Stimulated activated naive B cell treated with anti-CD40 and anti-IgM and Interleukin-4, amounts not matched to agents 10 μg/mL and 1 μg/mL and 100 μg/mL, for 72 hours (primary cell): ENCODE results near the gene MYLIP.
"Not testable (repeated sequence)": the region's sequence is repeated elsewhere in the genome, so short reads cannot be mapped to it uniquely, and the experiment has no call there.

ENCODE experiments used
- ATAC-seq, 2 donors: fragments of 150-1000 bp; cut with Tn5 transposase; replicated peaks; 2 replicates each; pipeline ENCODE4 v1.10.0; 2021; ENCODE audit warnings: moderate library complexity in 1 of 2
- DNase-seq: peaks from one replicate; pipeline ENCODE4 v3.0.0; 2021
- H3K27ac Mint-ChIP-seq: one replicate; pipeline ENCODE4 v1.8.0; 2022; ENCODE audit warnings: mild to moderate bottlenecking, mixed read lengths
- H3K27me3 Mint-ChIP-seq, 2 donors: one replicate each; pipeline ENCODE4 v1.8.0; 2022; ENCODE audit warnings: mixed read lengths in 2 of 2
- H3K36me3 Mint-ChIP-seq, 2 donors: one replicate each; pipeline ENCODE4 v1.8.0; 2022; ENCODE audit warnings: mixed read lengths in 2 of 2, mild to moderate bottlenecking in 1 of 2
- H3K4me1 Mint-ChIP-seq, 2 donors: one replicate each; pipeline ENCODE4 v1.8.0; 2022; ENCODE audit warnings: mixed read lengths in 2 of 2, mild to moderate bottlenecking in 1 of 2
- H3K4me3 Mint-ChIP-seq, 2 donors: one replicate each; pipeline ENCODE4 v1.8.0; 2022; ENCODE audit warnings: mild to moderate bottlenecking in 2 of 2, mixed read lengths in 2 of 2, moderate library complexity in 1 of 2
- H3K9me3 Mint-ChIP-seq, 2 donors: one replicate each; pipeline ENCODE4 v1.8.0; 2022; ENCODE audit warnings: mixed read lengths in 2 of 2, mild to moderate bottlenecking in 1 of 2

MYLIP gene

DNA sequence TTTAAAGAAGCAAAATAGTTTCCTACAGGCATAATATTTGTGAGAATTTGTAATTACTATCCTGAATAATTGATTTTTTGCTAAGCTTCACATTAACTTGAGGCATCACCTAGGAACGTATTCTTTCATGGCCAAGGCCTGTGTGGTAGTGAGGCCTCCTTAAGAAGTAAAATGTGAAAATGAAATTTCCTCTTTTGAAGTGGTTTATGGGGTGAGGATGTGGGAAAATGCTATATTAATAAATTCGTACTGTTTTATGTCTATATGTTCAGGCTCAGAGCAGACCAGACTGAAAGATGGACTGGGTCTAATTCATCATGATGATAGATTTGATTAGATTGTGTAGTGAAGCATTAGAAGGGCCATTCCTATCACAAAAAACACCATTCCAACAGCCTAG, 33.1 kb downstream of the MYLIP start:
- DNase-seq (no peak), ATAC-seq (peak in 1 of 2 donors; percentile 25)
- Mint-ChIP-seq H3K4me3 (no peak overlapping the region), H3K27ac (no peak overlapping the region), H3K4me1 (peaks cover 24 to 42% of the 10 kb centered on the region in 2 donors), H3K36me3 (peaks cover 6 to 21% of the 10 kb centered on the region in 2 donors), H3K27me3 (no peaks in the 10 kb centered on the region), H3K9me3 (no peaks in the 10 kb centered on the region)

DNA sequence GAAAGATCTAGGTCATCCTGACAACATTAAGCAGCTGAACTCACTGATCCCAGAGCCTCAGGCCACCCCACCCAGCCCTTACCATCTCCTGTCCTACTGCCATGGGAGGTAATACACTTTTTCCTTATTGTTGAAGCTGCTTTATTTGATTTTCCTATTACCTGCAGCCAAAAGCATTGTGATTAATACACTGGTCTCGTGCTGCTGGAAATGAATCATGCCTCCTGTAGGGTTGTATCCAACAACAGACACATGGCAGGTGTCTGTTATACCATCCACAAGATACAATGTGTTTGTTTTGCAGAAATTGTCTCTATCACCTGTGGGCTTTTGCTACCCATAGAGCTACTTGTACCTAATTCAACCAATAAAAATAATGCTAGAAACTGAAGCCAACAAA, 34.2 kb downstream of the MYLIP start:
- Mint-ChIP-seq H3K27ac (no peak overlapping the region), H3K27me3 (no peaks in the 10 kb centered on the region), H3K9me3 (no peaks in the 10 kb centered on the region), H3K36me3 (peaks cover 5 to 14% of the 10 kb centered on the region in 2 donors), H3K4me1 (peaks cover 30 to 53% of the 10 kb centered on the region in 2 donors), H3K4me3 (no peak overlapping the region)
- no peak for DNase-seq
- ATAC-seq = peak; percentile 26 to 29

DNA sequence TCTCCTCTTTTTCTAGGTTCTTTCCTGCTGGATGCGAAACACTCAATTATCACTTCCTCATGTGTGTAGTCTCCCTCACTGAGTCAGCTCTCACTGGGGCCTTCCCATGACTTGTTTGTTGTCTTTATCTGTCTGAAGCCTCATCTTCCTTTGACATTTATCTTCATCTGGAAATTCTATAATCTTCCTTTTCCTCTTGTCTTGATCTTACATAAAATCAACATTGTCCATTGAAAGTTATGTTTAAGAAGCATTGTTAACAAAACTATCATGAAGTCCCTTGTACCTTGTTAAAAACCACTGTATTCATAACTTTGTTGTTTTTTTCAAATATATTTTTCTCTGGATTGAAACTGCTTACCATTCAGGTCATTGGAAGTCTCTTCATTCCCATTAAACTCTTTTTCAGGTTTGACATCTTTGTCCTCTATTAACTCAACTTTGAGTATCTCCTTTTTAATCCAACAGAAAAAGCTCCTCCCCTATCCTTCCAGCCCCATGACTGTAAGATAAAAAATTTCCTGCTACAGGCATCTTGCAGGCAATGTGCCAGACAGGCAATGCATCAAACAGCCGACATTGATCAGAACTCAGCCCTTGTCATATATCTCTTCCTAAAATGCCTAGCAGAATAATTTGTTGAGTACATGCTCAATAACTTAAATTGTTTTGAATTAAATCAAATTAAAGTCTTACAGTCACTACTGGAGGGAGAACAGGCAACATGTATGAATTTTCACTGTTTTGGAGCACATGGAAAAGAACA, 34.8 kb downstream of the MYLIP start:
- ATAC-seq = peak; percentile 50 to 67
- Mint-ChIP-seq H3K27me3 (no peaks in the 10 kb centered on the region), H3K36me3 (peaks cover 5 to 12% of the 10 kb centered on the region in 2 donors), H3K4me1 (peaks cover 37 to 60% of the 10 kb centered on the region in 2 donors), H3K9me3 (no peaks in the 10 kb centered on the region), H3K4me3 (peak overlapping the region in 1 of 2 donors; percentile 2), H3K27ac (peak overlapping the region; percentile 33)
- no peak for DNase-seq

DNA sequence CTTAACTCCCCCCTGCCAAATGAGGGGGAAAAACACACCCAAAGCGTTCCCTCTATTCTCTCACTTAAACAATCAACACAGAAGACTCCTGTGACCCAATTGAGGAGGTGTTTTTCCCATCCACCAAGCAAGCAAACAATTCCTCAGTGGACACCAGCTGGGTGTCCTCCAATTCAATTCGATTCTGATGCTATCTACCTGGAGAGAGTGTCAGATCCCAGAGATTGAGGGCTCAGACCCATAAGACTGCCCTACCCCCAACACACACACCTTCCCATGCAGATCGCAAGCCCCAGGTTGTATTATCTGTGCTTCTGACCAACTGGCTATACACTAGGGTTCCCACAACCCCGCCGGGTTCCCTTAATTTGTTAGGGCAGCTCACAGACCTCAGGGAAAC, 36.8 kb downstream of the MYLIP start:
- H3K4me3 Mint-ChIP-seq = no peak overlapping the region
- no peaks in the 10 kb centered on the region for H3K27me3 Mint-ChIP-seq

DNA sequence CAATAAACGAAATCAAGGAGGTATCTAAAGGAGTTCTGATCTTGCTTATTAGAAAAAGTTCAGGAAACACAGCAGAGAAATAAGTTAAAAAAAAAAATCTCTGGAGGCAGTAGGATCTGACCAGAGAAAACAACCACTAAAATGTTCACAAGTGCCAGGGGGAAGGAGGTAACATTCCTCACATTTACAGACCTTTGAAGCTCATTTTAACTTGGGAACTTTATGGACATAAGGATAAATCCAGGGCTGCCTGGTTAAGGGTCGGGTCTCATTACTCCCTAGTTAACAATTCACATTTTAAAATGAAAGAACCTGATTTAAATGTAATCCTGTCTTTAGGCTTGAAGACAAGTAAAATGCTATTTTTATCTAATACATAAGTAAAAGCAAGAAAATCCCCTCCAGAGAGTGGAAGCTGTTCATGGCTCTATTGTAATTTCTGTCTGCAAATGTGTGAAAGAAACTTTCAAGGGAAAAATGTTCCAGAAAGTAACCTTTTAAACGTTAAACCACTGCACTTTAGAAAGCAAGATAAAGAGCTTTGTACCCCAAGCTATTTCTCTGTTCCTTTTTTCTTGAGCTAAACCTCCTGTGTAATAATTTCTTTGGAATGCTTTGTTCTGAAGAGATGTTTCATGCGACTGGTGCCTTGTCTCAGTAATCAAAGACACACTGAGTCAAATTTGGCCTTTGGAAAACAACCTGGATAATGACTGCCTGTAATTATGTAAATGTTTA, 38.2 kb downstream of the MYLIP start:
- Mint-ChIP-seq H3K4me1 (peaks cover 37 to 60% of the 10 kb centered on the region in 2 donors), H3K36me3 (peaks cover 2 to 3% of the 10 kb centered on the region in 2 donors), H3K27ac (peak overlapping the region; percentile 57), H3K4me3 (peak overlapping the region; percentile 13 to 51), H3K27me3 (peaks cover 0 to 5% of the 10 kb centered on the region in 2 donors), H3K9me3 (no peaks in the 10 kb centered on the region)
- no peak for DNase-seq
- ATAC-seq = peak; percentile 62 to 63

More for the DNA sequence above, 36.8 kb downstream of the MYLIP start:
- DNase-seq (no peak), ATAC-seq (no peak)
- Mint-ChIP-seq H3K4me1 (peaks cover 40 to 63% of the 10 kb centered on the region in 2 donors), H3K9me3 (no peaks in the 10 kb centered on the region), H3K27ac (peak overlapping the region; percentile 33), H3K36me3 (peaks cover 5 to 7% of the 10 kb centered on the region in 2 donors)

DNA sequence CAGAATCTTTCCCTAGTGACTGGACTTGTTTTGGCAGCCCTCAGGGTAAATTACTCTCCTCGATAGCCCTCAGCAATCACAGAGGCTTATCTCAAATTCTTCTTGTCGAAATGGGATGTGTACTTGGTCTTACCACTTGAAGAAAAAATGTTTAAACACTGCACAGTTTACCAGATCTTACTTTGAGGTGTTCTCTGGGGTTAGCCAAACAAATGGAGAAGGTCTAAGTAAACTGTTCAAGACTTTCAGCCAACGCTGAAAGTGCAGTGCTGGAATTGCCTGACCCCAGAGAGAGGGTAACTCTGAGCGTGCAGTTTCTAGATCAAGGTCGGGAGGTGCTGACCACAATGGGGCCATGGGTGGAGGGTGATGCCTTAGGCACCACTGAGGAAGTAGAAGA, 39.2 kb downstream of the MYLIP start:
- Mint-ChIP-seq H3K9me3 (no peaks in the 10 kb centered on the region), H3K36me3 (peaks cover 2 to 3% of the 10 kb centered on the region in 2 donors), H3K4me3 (peak overlapping the region; percentile 26 to 63), H3K27ac (peak overlapping the region; percentile 32), H3K27me3 (peaks cover 0 to 5% of the 10 kb centered on the region in 2 donors), H3K4me1 (peaks cover 34 to 53% of the 10 kb centered on the region in 2 donors)
- ATAC-seq (peak; percentile 75 to 81), DNase-seq (no peak)

DNA sequence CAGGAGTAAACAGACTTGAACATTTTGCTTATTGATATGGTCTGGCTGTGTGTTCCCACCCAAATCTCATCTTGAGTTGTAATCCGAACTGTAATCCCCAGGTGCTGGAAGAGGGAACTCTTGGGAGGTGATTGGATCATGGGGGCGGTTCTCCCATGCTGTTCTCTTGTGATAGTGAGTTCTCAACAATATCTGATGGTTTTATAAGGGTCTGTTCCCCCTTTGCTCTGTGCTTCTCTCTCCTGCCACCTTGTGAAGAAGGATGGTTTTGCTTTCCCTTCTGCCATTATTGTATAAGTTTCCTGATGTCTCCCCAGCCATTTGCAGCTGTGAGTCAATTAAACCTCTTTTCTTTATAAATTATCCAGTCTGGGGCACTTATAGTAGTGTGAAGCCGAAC, 40.0 kb downstream of the MYLIP start:
- Mint-ChIP-seq H3K27ac (no peak overlapping the region), H3K4me1 (peaks cover 27 to 46% of the 10 kb centered on the region in 2 donors), H3K9me3 (no peaks in the 10 kb centered on the region), H3K36me3 (peaks cover 2 to 3% of the 10 kb centered on the region in 2 donors), H3K4me3 (peak overlapping the region in 1 of 2 donors; percentile 48), H3K27me3 (peaks cover 0 to 5% of the 10 kb centered on the region in 2 donors)
- DNase-seq = no peak
- peak; percentile 56 to 61 for ATAC-seq

DNA sequence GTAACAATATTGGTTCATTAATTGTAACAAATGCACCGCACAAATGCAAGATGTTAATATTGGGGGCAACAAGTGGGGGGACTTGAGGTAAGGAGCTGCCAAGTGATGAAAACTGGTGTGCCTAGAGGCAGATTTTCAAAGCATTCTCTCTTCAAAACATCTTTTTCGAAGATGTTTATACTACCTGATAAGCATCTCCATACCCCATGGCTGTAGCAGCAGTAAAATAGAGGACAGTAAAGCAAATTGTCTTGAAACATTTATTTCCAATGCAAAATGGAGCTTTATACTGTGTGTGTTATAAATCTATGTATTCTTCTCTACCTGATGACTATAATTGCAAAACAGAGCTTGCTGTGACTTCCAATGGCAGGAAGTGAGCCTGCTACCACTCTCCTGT, 42.5 kb downstream of the MYLIP start:
- no peaks in the 10 kb centered on the region for H3K9me3 Mint-ChIP-seq
- no peak overlapping the region for H3K4me3 Mint-ChIP-seq
- peaks cover 18 to 27% of the 10 kb centered on the region in 2 donors for H3K4me1 Mint-ChIP-seq
- H3K27ac Mint-ChIP-seq = no peak overlapping the region
- peaks cover under 1 to 5% of the 10 kb centered on the region in 2 donors for H3K27me3 Mint-ChIP-seq
- no peak for DNase-seq
- no peaks in the 10 kb centered on the region for H3K36me3 Mint-ChIP-seq
- no peak for ATAC-seq

DNA sequence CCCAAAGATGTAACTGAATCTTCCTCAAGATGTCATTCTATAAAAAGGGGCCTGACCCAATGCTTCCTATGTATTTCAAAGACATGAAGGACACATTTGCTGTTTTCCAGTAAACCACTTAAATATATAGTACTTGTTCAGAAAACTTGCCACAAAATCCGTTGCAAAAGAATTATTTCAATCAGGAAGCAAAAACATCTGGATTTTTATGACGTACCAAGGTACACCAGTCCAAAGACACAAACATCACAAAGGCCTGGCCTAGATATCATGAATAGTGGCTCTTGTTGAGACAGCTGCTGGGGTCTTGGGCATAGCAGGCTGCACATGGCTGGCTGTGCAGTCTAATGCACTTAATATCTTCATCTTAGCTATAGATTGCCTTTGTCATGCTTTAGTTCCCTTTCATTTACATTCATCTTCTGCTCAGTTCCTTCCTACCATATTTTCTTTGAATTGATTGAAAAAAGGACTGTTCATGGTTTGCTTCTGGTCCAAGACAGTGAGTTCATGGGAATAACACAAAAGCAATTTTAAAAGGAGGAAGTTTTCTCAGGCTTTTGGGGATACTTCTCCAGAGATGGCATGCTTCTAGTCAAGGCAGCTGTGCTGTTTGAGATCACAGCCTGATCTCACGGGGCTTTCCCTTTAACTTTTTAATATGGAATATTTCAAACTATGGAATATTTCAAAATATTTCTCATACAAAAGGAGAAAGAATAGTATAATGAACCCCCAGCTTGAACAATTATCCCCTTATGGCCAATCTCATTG, 44.5 kb downstream of the MYLIP start:
- DNase-seq (no peak), ATAC-seq (no peak)
- peaks cover 5 to 8% of the 10 kb centered on the region in 2 donors for H3K27me3 Mint-ChIP-seq
- H3K9me3 Mint-ChIP-seq = no peaks in the 10 kb centered on the region
- H3K4me3 Mint-ChIP-seq = no peak overlapping the region
- no peaks in the 10 kb centered on the region for H3K36me3 Mint-ChIP-seq
- no peak overlapping the region for H3K27ac Mint-ChIP-seq
- peaks cover 7% of the 10 kb centered on the region in 2 donors for H3K4me1 Mint-ChIP-seq

DNA sequence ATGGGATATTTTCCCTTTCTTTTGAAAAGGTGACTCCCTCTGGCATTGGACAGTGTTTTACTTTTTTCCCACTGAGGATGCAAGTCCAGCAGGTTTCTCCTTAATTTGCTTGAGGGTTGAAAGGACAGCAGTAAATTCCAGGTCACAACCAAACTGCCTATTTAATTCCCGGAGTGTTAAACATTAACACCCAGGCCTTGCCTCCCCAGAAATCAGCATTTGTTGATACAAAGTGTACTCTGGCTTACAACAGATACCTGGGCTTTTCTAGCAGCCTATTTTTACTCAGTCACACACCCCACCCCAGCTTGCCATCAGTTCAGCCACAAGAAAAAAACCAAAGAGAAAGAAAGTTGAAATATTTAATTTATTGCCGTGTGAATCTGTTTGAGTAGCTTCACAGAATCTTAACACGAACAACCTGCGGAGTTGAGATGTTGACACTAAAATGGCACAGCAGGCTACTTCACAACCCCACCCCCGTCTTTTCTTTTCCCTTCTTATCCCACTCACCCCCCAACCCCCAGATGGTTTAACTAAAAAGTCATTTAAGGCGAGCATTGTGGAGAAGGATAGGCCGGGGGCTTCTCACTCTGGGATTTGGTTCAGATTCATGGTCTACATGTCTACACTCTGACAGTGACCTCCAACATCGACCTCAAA, 45.7 kb downstream of the MYLIP start:
- Mint-ChIP-seq H3K27me3 (peaks cover 5 to 8% of the 10 kb centered on the region in 2 donors), H3K36me3 (no peaks in the 10 kb centered on the region), H3K9me3 (no peaks in the 10 kb centered on the region), H3K27ac (no peak overlapping the region), H3K4me3 (no peak overlapping the region), H3K4me1 (no peaks in the 10 kb centered on the region)
- no peak for ATAC-seq
- no peak for DNase-seq

DNA sequence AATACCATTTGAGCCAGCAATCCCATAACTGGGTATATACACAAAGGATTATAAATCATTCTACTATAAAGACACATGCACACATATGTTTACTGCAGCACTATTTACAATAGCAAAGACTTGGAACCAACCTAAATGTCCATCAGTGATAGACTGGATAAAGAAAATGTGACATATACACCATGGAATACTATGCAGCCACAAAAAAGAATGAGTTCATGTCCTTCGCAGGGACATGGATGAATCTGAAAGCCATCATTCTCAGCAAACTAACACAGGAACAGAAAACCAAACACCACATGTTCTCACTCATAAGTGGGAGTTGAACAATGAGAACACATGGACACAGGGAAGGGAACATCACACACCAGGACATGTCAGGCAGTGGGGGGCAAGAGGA, 47.7 kb downstream of the MYLIP start:
- not testable (repeated sequence) for H3K36me3 Mint-ChIP-seq, H3K9me3 Mint-ChIP-seq, H3K4me3 Mint-ChIP-seq, H3K27me3 Mint-ChIP-seq, ATAC-seq, DNase-seq, H3K27ac Mint-ChIP-seq
- peaks cover 6 to 10% of the 10 kb centered on the region in 2 donors for H3K4me1 Mint-ChIP-seq

DNA sequence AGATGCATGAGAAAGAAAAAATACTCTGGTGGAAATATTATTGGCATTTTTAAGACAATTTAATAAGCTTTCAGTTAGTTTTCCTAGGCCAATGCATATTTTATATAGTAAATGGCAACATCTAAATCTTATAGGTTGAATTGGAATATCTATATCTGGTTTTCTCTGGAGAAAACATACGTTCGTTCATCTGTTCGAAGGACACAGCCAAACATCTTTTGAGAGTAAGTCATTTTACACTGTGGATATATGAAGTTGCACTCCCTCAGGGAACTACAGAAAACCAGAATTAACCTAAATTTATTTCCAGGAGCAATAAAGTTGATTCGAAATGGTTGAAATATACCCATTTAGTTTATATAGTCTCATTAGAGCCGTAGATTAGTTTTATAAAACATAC, 49.0 kb downstream of the MYLIP start:
- H3K4me1 Mint-ChIP-seq = peaks cover 10 to 11% of the 10 kb centered on the region in 2 donors
- DNase-seq (no peak), ATAC-seq (no peak)
- H3K4me3 Mint-ChIP-seq = no peak overlapping the region
- H3K9me3 Mint-ChIP-seq = peaks cover 0 to 3% of the 10 kb centered on the region in 2 donors
- H3K27ac Mint-ChIP-seq = no peak overlapping the region
- H3K27me3 Mint-ChIP-seq = peaks cover 3 to 5% of the 10 kb centered on the region in 2 donors
- no peaks in the 10 kb centered on the region for H3K36me3 Mint-ChIP-seq

DNA sequence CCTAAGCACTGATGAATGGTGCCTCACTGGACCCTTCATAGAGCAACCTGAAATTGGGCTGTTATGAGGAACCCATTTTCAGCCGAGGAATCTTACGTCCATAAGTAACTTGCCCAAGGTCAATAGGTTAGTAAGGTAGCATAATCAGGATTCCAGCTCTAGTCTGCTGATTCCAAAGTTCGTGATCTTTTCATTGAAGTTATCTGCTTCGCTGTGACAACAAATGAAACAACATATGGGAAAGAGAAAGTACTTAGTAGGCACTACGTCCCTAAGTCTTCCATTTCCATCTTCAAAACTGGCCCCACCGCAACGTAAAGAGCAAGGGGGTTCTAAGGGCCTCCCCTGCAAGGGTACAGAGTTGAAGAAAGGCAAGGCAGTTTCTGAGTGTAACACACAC, 49.5 kb downstream of the MYLIP start:
- H3K4me3 Mint-ChIP-seq = no peak overlapping the region

DNA sequence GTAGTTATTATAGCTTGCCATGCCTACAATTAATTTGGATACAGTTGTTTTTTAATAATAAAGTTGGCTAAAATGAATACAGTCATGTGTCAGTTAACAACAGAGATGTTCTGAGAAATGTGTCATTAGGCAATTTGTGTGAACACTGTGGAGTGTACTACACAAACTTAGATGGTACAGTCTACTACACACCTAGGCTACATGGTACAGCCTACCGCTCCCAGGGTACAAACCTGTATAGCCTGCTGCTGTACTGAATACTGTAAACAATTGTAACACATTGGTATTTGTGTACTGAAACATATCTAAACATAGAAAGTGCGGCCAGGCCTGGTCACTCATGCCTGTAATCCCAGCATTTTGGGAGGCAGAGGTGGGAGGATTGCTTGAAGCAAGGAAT, 50.2 kb downstream of the MYLIP start:
- Mint-ChIP-seq H3K27me3 (peaks cover 3 to 5% of the 10 kb centered on the region in 2 donors), H3K4me3 (no peak overlapping the region), H3K9me3 (peaks cover 0 to 3% of the 10 kb centered on the region in 2 donors), H3K4me1 (peaks cover 13 to 19% of the 10 kb centered on the region in 2 donors), H3K36me3 (no peaks in the 10 kb centered on the region), H3K27ac (no peak overlapping the region)
- ATAC-seq = no peak
- DNase-seq = no peak

More for the DNA sequence above, 49.5 kb downstream of the MYLIP start:
- Mint-ChIP-seq H3K4me1 (peaks cover 12 to 16% of the 10 kb centered on the region in 2 donors), H3K27ac (no peak overlapping the region), H3K36me3 (no peaks in the 10 kb centered on the region), H3K27me3 (peaks cover 3 to 5% of the 10 kb centered on the region in 2 donors), H3K9me3 (peaks cover 0 to 3% of the 10 kb centered on the region in 2 donors)
- DNase-seq (no peak), ATAC-seq (no peak)
